NCI-H345 treated with DMSO at 0.1 percent for 48 hours (cell line): Measurements from ENCODE around the gene HRAS.
A peak's percentile ranks its signal among the peaks of the same experiment; 100 is the strongest.

ENCODE experiments used
- DNase-seq: peaks from one replicate; lab custom pipeline; 2025; ENCODE audit not compliant: unreplicated experiment; lab: John Stamatoyannopoulos, UW

Gene HRAS

DNA sequence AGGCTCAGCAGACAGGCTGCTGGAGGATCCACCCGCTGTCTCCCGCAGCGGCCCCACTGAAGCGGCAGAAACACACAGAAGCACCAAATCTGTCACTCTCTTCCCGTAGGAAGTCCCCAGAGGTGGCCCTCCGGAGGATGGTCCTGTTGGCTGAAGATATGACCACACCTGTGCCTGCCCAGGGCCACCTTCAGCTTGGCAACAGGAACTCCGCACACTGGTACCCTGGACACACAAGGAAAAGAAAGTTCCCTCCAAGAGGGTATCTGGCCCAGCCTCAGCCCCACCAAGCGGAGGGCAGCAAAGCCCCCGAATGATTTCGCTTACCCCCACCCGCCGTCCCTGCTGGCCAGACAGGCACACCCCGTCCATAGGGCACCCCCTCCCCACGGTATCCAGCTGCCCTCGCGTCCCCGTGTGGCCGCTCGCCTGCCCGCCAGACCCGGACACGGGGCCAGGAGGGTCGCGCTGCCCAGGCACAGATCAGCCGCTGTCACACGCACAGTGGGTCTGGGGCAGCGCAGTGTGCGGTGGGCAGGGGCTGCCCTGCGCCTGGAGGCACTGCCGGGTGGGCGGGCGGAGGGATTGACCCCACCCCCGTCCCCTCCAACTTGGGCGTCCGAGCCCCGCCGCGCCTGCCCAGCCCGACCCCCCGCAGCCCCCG lies 32.4 kb upstream of the HRAS start:
- no peak for DNase-seq

- no peak for DNase-seq
Measured at GRCh38 chr11:567011-567628, 31.7 kb upstream of the HRAS start.

DNA sequence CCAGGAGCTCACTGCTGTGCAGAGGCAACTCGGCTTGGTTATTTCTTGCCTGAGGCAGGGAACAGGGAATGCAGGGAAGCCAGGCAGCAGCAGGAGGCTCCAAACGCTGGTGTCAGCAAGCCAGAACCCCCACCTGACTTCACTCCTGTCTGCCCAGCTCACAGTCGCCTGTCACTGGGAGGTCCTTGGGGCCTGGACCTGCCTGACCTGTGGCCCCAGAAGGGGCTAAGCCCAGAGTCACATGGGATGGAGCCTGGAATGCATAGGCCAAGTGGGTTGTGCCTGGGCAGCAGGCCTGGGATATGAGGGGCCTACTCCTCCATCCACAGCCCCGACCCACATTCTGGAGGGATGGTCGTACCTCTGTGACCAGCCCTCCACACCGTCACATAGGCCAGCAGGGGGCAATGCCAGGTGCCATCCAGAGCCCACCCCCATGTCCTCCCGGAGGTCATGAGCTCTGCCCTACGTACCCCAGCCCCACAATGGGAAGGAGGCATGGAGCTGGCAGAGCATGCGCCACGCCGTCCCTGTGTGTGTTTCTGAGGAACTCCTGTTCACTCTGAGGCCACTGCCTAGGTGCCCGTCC lies 30.6 kb upstream of the HRAS start:
- no peak for DNase-seq

GRCh38 chr11:563812-564578 lies 28.6 kb upstream of the HRAS start:
- no peak for DNase-seq

DNA sequence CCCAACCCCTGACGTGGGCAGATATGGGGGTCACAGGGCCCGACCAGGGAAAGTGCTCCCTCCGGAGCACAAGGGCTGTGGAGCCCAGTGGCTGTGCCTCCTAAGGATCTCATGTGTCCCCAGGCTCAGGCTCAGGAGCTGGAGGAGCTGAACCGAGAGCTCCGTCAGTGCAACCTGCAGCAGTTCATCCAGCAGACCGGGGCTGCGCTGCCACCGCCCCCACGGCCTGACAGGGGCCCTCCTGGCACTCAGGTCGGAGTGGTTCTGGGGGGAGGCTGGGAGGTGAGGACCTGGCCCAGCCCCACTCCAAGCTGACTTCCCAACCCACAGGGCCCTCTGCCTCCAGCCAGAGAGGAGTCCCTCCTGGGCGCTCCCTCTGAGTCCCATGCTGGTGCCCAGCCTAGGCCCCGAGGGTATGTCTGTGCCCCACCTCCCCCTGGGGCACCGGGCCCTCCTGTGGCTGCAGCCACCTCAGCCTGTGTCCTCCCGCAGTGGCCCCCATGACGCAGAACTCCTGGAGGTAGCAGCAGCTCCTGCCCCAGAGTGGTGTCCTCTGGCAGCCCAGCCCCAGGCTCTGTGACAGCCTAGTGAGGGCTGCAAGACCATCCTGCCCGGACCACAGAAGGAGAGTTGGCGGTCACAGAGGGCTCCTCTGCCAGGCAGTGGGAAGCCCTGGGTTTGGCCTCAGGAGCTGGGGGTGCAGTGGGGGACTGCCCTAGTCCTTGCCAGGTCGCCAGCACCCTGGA lies 27.9 kb upstream of the HRAS start:
- DNase-seq, result no peak

DNA sequence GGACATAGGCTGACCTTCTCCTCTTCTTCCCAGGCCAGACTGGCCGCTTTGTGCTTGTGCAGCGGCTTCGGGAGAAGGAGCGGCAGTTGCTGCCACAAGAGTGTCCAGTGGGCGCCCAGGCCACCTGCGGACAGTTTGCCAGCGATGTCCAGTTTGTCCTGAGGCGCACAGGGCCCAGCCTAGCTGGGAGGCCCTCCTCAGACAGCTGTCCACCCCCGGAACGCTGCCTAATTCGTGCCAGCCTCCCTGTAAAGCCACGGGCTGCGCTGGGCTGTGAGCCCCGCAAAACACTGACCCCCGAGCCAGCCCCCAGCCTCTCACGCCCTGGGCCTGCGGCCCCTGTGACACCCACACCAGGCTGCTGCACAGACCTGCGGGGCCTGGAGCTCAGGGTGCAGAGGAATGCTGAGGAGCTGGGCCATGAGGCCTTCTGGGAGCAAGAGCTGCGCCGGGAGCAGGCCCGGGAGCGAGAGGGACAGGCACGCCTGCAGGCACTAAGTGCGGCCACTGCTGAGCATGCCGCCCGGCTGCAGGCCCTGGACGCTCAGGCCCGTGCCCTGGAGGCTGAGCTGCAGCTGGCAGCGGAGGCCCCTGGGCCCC lies 26.8 kb upstream of the HRAS start:
- no peak for DNase-seq

- DNase-seq, result no peak
Measured at GRCh38 chr11:561148-562003, 26.0 kb upstream of the HRAS start.

DNA sequence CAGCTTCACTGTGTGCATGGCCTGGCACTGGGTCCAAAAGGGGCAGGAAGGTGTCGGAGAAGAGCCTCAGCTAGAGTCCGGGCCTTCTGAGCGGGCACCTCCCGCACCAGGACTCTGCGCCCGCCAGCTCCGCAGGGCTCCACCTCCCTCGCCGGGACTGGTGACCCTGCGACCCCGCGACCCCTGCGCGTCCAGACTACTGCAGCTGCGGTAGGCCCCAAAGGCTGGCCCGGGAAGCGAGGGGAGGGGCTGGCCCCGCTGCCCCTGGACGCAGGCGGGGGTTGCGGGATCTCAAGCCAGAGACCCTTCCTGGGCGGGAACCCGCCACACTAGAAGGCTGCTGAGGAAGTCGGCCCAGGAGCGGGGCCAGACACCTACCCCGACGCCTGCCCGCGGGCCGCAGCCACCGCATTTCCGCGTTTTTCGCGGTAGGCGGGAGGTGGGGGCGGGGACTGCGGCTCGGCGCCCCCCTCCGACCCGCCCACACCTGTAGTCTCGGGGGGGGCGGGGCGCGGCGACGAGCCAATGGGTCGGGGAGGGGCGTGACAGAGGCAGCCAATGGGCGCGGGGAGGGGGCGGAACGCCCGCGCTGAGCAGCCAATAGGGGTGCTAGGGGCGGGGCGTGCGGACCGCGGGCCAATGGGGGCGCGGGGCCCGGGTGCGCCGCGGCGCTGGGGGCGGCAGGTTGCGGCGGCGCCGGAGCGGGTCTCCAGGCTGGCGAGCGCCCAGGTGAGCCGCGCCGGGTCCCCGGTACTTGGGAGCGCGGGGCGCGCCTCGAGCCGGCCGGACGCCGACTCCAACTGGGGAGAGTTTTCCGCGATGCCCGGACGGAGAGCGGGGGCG lies 25.1 kb upstream of the HRAS start, which contains the start of the genes LMNTD2 and RASSF7:
LMNTD2 (minus strand) TSS at position 434 of the 843 bp plus-strand sequence; CDS start at position 412, 22 bp downstream.
RASSF7 (plus strand) TSS at position 666 of the 843 bp plus-strand sequence. CDS start 799 bp downstream, outside the sequence.
- peak; percentile 75 for DNase-seq

DNA sequence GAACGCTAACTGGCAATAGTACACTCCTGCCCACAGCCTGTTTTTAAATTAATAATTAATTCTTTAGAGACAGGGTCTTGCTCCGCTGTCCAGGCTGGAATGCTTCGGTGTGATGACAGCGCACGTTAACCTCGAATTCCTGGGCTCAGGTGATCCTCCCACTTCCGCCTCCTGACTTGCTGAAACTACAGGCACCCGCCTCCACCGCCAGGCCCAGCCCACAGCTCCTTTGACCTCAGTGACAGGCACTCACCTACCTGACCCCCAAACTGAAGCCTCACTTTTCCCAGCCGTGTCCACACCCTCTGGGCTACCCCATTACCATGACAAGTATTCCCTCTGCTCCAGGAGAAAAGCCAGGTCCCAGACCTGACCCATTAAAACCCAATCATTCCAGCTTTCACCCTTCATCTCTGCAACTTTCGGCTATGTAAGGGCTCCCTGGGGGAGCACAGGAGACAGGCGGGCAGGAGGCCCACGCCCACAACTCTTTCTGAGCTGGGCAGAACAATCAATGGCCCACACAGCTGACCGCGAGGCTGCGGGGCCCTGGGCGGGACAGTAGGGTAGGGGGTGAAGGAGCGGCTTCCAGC lies 24.4 kb upstream of the HRAS start:
- no peak for DNase-seq

DNA sequence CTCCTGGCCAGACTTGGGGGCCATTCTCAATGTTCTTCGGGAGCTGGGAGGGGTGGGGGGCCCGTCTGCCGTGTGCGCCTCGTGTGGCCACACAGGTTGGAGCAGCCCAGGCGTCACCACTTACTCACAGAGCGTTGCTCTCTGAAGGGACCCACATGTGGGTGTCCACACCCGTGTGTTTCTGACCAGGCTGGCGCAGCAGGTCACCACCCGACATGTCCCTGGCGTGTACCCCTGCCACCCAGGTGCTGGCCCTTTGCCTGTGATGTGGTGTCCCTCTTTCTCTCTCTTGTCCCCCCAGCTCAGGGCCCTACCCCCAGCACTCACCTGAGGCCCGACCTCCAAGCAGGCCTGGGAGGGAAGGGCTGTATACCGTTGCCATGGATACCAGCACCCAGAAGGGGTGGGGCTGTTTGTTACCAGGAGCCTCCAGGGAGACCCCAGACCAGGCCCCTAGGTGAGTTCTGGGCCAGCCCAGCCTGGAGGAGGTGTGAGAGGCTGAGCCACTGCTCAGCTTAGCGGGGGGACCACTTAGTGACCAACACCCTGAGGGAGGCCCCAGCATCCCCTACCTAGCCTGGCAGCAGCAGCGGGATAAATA lies 23.7 kb upstream of the HRAS start:
- DNase-seq, result no peak

DNA sequence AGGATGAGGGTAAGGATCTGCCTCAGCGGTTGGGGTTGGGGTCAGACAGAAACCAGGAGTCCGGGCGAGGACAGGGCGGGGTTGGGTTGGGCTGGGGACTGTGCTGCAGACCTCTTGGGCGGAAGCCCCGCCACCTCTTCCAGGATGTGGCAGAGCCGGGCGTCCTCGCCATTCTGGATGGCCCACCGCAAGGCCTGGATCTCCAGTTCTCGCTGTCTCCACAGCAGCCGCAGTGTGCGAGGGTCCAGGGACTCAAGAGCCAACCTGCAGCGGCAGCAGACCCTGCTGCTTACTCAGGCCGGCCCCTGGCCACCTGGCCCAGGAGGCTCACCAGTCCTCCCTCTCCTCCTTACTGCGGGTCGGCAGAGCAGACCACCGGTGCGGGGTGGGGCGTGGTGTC lies 23.1 kb upstream of the HRAS start:
- no peak for DNase-seq

- DNase-seq, result no peak
Measured at GRCh38 chr11:557328-558132, 22.2 kb upstream of the HRAS start.

DNA sequence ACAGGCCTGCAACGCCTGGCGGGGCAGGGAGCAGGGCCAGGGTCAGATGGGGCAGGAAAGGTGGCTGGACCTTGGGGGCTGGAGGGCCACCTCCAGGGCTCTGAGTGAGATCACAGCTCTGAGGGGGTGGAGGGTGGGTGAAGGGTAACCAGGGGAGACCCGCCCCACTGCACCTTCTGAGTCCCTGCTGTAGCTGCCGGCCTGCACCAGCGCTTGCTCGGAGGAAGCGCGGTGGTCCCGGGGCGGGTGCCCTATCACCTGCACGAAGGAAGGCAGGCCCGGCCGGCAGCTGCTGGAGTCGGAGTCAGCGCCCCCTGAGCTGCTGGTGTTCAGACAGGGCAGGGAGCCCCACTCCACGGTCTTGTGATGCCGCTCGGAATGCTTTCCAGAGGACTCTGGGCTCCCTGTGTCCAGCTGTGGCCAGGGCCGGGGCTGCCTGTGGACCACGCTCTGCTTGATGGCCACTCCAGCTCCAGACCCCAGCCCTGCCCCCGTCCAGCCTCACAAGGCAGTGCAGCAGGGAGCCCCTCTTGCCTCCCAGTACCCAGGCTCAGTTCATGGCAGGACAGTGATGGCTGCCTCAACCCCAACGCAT lies 21.4 kb upstream of the HRAS start:
- DNase-seq, result no peak

- no peak for DNase-seq
Measured at GRCh38 chr11:555780-556661, 20.6 kb upstream of the HRAS start.

- DNase-seq, result no peak
Measured at GRCh38 chr11:555227-555779, 19.9 kb upstream of the HRAS start.
